HG02973 (cell line): ENCODE data around the gene EPHA8.

Experiments
- ATAC-seq: cut with Tn5 transposase; IDR thresholded peaks from one replicate; pipeline ENCODE4 v1.9.1; 2021; ENCODE audit warnings: moderate library complexity; ENCODE audit not compliant: unreplicated experiment

Gene EPHA8

GRCh38 chr1:22535399-22535798 lies 27.9 kb upstream of the EPHA8 start:
- no peak for ATAC-seq

GRCh38 chr1:22536506-22536905 lies 26.8 kb upstream of the EPHA8 start:
- ATAC-seq: no peak

DNA sequence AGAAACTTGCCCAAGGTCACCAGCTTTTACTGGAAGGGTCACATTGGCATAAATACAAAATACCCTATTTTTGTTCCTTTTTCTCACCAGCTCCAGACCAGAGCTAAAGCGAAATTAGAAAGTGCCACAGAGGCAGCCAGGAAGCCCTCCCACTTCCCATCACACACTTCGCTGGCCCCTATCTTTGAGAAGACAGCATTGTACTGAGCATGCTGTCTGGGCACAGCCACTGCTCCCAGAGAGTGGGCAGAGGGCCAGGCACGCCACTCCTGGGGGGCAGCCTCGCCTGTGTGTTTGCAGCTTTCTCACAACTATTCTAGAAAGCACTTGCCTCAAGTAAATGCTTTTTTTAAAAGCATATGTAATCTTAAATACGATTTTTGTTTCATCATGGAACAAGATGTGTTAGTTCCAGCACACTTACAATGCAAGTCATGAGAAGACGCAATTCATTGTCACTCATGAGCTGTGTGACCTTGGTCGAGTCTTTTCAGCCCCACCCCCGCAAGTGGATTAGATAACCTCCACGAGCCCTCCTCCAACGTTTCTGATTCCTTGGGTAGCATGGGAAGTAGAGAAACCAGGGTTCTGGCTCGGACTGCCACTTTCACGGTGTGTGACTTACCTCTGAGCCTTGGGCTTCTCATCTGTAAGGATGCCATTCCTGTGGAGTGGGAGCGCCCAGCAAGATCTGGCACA lies 25.7 kb upstream of the EPHA8 start:
- no peak for ATAC-seq

DNA sequence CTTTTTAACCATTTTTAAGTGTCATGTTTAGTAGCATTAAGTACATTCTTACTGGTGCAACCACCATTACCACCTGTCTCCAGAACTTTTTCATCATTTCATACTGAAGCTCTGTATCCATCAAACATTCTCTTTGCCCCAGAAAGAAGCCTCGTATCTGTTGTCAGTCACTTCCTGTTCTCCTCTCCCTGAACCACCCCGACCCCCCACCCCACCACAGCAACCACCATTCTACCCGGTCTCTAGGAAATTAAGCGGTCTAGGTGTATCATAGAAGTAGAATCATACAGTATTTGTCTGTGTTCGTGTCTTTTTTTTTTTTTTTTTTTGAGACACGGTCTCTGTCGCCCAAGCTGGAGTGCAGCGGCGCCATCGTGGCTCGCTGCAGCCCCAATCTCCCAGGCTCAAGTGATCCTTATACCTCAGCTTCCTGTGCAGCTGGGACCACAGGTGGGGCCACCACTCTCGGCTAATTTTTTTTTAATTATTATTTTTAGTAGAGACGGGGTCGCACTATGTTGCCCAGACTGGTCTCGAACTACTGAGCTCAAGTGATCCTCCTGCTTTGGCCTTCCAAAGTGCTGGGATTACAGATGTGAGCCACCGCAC lies 23.7 kb upstream of the EPHA8 start:
- ATAC-seq: no peak

- ATAC-seq: no peak
Observed at GRCh38 chr1:22540337-22540736, 23.0 kb upstream of the EPHA8 start.

GRCh38 chr1:22542886-22543285 lies 20.4 kb upstream of the EPHA8 start:
- no peak for ATAC-seq

DNA sequence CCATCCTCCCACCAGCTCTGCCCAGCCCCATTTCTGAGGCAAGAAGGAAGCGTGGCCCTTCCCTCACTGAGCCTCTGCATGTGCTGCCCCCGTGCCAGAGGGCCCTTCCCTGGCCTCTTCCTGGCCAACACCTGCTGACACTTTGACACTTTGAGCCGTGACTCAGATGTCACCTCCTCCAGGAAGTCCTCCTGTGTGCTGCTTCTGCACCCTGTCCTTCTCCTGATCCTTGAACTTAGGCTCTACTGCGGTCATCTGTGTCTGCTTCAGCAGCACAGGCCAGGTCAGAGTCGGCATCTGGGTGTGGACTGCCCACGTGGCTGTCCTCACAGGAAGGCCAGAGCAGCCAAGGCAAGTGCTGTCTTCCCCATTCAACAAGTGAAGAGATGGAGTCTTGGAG lies 19.6 kb upstream of the EPHA8 start:
- no peak for ATAC-seq

DNA sequence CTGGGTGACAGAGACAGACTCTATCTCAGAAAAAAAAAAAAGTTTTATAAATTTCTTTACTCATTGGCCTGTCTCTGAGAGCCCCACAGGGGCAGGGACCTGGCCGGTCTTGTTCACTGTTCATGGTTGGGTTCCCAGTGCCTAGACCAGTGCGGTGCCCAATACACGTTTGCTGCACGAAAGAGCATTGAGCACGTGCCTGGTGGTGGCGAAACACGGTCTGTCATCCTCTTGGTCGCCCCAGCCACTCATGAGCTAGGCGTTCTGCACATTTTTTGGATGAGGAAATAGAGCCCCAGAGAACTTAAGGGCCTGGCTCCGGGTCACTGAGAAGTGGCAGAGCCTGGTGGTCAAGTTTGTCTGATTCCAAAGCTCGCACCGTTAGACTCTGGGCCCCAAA lies 18.7 kb upstream of the EPHA8 start:
- no peak for ATAC-seq

- ATAC-seq: no peak
Observed at GRCh38 chr1:22545141-22545540, 18.1 kb upstream of the EPHA8 start.

GRCh38 chr1:22547186-22547817 lies 16.0 kb upstream of the EPHA8 start:
- no peak for ATAC-seq

DNA sequence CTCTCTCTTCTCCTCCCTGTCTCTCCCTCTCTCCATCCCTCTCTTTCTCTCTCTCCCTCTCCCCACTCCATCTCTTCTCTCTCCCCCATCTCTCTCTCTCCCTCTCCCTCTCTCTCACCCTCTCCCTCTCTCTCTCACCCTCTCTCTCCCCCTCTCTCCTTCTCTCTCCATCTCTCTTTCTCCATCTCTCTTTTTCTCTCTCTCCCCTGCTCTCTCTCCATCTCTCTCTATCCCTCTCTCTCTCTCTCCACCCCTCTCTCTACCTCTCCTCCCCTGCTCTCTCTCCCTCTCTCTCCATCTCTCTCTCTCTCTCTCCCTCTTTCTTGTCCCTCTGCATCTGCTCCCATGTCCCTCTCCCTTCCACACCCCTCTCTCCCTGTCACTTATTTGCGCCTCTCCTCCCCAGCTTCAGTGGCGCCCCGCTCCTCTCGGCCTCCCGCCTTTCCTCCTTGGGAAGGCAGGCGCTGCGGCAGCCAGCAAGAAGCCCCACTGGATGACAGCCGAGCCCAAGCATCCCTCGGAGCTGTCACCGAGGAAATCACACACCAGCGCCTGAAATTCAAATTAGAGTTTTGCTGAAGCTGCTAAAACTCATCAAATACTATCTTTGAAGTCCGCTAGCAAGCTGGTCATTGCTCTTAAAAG lies 15.3 kb upstream of the EPHA8 start:
- ATAC-seq: no peak

- no peak for ATAC-seq
Observed at GRCh38 chr1:22550021-22550420, 13.3 kb upstream of the EPHA8 start.

- ATAC-seq: no peak
Observed at GRCh38 chr1:22551591-22551990, 11.7 kb upstream of the EPHA8 start.

GRCh38 chr1:22552021-22552420 lies 11.3 kb upstream of the EPHA8 start:
- ATAC-seq: no peak

- ATAC-seq: no peak
Observed at GRCh38 chr1:22553104-22553880, 10.0 kb upstream of the EPHA8 start.

DNA sequence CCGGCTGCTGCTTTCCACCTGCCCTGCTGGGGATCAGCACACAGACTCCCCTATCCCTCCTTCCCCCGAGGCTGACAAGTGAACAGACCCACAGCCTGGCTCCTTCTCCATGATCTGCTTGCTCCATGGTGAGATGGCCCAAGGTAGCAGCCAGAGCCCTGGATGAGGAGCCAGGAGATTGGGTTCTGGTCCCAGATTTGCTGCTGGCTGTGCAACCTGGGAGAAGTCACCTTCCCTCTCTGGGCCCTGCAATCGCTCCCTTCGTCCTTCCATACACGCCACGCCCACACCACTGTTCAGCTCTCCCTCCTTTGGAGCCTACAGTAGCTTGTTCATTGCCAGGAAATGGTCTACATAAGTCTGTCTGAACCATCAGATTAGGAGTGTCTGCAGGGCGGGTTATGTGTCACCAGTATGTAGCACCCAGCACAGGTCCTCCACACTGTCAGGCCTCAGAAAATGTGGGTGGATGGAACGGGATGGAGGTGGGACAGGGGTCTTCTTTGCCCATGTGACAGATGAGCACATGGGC lies 9.2 kb upstream of the EPHA8 start:
- no peak for ATAC-seq

DNA sequence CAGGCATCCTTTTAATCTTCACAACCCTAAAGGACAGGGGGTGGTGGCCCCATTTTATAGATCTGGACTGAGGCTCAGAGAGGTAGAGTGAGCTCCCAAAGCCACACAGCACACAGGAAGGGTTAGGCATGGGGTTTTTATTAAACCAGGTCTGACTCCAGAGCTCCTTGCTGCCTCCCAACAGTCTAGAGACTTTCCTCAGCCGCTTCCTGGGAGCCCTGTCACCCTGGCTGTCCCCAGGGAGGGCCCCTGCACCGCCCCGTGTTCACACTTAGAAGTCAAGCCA lies 8.0 kb upstream of the EPHA8 start:
- no peak for ATAC-seq

- ATAC-seq: no peak
Observed at GRCh38 chr1:22556391-22557104, 6.7 kb upstream of the EPHA8 start.

DNA sequence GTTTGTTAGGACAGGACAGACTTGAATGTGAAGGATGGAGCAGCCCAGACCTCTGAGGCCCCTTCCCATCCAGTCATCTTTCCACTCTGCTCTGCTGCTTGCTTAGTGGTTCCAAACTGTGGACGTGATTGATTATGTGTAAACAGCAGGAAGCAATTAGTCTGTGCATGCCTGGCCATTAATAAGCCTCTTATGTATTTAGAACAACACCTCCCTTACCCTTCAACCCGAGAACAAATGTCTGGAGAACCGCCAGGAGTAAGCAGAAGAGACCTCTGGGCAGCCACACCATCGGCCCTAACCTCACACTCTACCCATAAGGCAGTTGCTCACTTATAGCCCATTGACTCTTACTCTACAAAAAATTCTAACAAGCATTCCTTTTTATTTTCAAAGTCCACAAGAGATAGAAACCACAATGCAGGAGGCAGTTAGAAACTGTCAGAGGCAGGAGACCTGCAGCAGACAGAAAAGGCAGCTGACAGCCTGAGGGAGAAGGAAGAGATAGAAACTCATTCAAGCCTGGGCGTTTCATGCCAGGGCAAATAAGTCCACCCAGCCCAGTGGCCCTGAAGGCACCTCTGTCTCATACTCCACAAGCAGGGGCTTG lies 5.8 kb upstream of the EPHA8 start:
- no peak for ATAC-seq
